Subcutaneous abdominal adipose tissue (tissue), 5 donors: Measurements from ENCODE around the gene ACRV1.

Experiments used
- H3K27ac ChIP-seq: one replicate; pipeline ENCODE4 v1.7.0; 2013; ENCODE audit warnings: low read depth, mild to moderate bottlenecking, inconsistent platforms, low read length, moderate library complexity
- H3K27me3 ChIP-seq, 5 donors: one replicate each; pipeline ENCODE4 v1.7.0; 2013; ENCODE audit warnings: low read length in 5 of 5, inconsistent platforms in 1 of 5; ENCODE audit not compliant: control insufficient read depth in 5 of 5, insufficient read depth in 4 of 5
- H3K36me3 ChIP-seq, 5 donors: one replicate each; pipeline ENCODE4 v1.7.0; 2013; ENCODE audit warnings: low read length in 5 of 5; ENCODE audit not compliant: control insufficient read depth in 5 of 5, insufficient read depth in 5 of 5
- H3K4me1 ChIP-seq, 5 donors: one replicate each; pipeline ENCODE4 v1.7.0; 2013; ENCODE audit warnings: low read length in 5 of 5, mild to moderate bottlenecking in 3 of 5, moderate library complexity in 1 of 5; ENCODE audit not compliant: control insufficient read depth in 5 of 5, insufficient read depth in 5 of 5
- H3K4me3 ChIP-seq, 5 donors: one replicate each; pipeline ENCODE4 v1.7.0; 2013; ENCODE audit warnings: low read length in 5 of 5, low read depth in 1 of 5
- H3K9ac ChIP-seq, 5 donors: one replicate each; pipeline ENCODE4 v1.7.0; 2013; ENCODE audit warnings: low read length in 5 of 5, mild to moderate bottlenecking in 4 of 5, moderate library complexity in 3 of 5
- H3K9me3 ChIP-seq, 5 donors: one replicate each; pipeline ENCODE4 v1.7.0; 2013; ENCODE audit warnings: low read length in 5 of 5; ENCODE audit not compliant: control insufficient read depth in 5 of 5
- donor health status: healthy.
- donor health status: healthy.
- donor health status: healthy.
- donor health status: healthy.
- donor health status: healthy.

The ACRV1 gene

DNA sequence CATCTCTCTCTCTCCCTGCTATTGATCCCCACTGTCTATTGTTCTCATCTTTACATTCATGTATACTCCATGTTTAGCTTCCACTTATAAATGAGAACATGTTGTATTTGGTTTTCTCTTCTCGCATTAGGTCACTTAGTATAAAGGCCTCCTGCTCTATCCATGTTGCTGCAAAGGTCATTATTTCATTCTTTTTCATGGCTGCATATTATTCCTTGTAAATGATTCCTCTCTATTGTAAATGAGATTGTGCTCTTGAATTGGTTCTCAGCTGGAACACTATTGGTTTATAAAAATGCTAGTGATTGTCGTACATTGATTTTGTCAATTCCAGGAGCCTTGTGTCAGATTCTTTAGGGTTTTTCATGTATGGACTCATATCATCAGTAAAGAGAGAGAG, 13.5 kb downstream of the ACRV1 start:
- H3K9ac ChIP-seq, result no peak overlapping the region
- H3K9me3 ChIP-seq, result peaks cover 0 to 3% (median 0%) of the 10 kb centered on the region in 5 donors
- no peak overlapping the region for H3K4me3 ChIP-seq
- H3K27ac ChIP-seq, result no peak overlapping the region
- H3K36me3 ChIP-seq, result peaks cover 0 to 5% (median 0%) of the 10 kb centered on the region in 5 donors
- no peaks in the 10 kb centered on the region for H3K4me1 ChIP-seq
- no peaks in the 10 kb centered on the region for H3K27me3 ChIP-seq

GRCh38 chr11:125663910-125664309, 16.7 kb downstream of the ACRV1 start:
- no peak overlapping the region for H3K4me3 ChIP-seq
- H3K36me3 ChIP-seq, result no peaks in the 10 kb centered on the region
- H3K4me1 ChIP-seq, result no peaks in the 10 kb centered on the region
- H3K9me3 ChIP-seq, result peaks cover 0 to 3% (median 0%) of the 10 kb centered on the region in 5 donors
- H3K9ac ChIP-seq, result no peak overlapping the region
- H3K27me3 ChIP-seq, result no peaks in the 10 kb centered on the region
- H3K27ac ChIP-seq, result no peak overlapping the region

GRCh38 chr11:125662689-125663088, 18.0 kb downstream of the ACRV1 start:
- Histone ChIP-seq H3K36me3 (no peaks in the 10 kb centered on the region), H3K9me3 (peaks cover 0 to 3% (median 0%) of the 10 kb centered on the region in 5 donors), H3K4me3 (no peak overlapping the region), H3K4me1 (no peaks in the 10 kb centered on the region), H3K27ac (no peak overlapping the region), H3K9ac (no peak overlapping the region), H3K27me3 (no peaks in the 10 kb centered on the region)

DNA sequence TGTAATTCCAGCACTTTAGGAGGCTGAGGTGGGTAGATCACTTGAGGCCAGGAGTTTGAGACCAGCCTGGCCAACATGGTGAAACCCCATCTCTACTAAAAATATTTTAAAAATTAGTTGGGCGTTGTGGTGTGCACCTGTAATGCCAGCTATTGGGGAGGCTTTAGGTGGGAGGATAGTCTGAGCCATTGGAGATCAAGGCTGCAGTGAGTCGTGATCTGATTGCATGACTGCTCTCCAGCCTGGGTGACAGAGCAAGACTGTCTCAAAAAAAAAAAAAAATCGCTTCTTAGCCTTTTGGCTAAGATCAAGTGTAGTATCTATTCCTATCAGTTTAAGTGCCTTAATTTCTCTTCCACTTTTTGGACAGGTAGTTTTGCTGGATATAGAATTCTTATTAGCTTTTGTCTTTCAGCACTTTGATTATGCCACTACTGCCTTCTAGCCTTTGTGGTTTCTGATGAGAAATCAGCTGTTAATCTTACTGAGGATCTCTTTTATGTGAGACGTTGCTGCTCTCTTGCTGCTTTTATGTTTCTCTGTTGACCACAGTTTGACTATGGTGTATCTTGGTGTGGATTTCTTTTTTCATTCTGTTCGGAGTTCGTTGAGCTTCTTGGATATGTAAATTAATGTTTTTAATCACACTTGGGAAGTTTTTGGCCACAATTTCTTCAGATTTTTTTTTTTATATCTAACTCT, 31.0 kb downstream of the ACRV1 start:
- Histone ChIP-seq H3K9ac (no peak overlapping the region), H3K9me3 (no peaks in the 10 kb centered on the region), H3K36me3 (no peaks in the 10 kb centered on the region), H3K27ac (no peak overlapping the region), H3K4me1 (no peaks in the 10 kb centered on the region), H3K27me3 (no peaks in the 10 kb centered on the region), H3K4me3 (no peak overlapping the region)

DNA sequence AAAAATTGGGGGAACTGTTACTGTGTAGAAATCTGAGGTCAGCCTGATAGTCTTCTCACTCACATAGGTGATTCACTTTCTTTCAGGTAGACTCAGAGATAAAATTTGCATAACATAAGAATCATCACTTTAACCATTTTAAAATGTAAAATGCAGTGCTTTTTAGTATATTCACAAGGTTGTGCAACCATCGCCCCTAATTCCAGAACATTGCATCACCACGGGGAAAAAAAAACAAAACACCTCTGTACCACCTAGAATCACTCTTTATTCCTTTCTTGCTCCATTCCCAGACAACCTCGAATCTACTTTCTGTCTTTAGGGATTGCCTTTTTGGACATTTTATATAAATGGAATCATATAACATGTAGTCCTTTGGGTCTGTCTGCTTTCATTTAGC, 34.8 kb downstream of the ACRV1 start:
- no peak overlapping the region for H3K27ac ChIP-seq
- H3K9ac ChIP-seq, result no peak overlapping the region

DNA sequence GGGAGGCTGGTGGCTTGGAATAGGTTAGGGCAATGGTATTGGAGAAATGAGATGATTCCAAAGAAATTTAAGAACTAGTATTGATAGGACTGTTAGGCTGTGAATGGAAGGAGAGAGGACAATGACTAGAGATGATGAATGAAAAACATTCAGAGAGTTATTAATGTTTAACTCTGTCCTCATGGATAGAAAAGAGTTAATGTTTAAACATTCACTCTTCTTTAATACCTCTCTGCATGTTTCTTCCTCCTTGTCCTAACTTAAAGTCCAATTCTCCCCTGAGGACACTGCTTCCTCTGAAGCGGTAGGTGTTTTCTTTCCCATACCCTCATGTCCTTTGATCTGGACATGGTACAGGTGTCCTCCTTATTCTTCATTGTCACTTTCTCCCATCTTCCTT, 42.3 kb downstream of the ACRV1 start:
- Histone ChIP-seq H3K4me3 (no peak overlapping the region), H3K9me3 (no peaks in the 10 kb centered on the region), H3K27me3 (no peaks in the 10 kb centered on the region), H3K4me1 (no peaks in the 10 kb centered on the region), H3K27ac (no peak overlapping the region), H3K9ac (no peak overlapping the region), H3K36me3 (no peaks in the 10 kb centered on the region)

More for the DNA sequence above, 34.8 kb downstream of the ACRV1 start:
- Histone ChIP-seq H3K27me3 (no peaks in the 10 kb centered on the region), H3K9me3 (no peaks in the 10 kb centered on the region), H3K36me3 (no peaks in the 10 kb centered on the region), H3K4me3 (no peak overlapping the region), H3K4me1 (no peaks in the 10 kb centered on the region)

GRCh38 chr11:125637840-125638239, 42.8 kb downstream of the ACRV1 start:
- Histone ChIP-seq H3K4me1 (no peaks in the 10 kb centered on the region), H3K9ac (no peak overlapping the region), H3K27ac (no peak overlapping the region), H3K27me3 (no peaks in the 10 kb centered on the region), H3K4me3 (no peak overlapping the region), H3K9me3 (no peaks in the 10 kb centered on the region), H3K36me3 (no peaks in the 10 kb centered on the region)

DNA sequence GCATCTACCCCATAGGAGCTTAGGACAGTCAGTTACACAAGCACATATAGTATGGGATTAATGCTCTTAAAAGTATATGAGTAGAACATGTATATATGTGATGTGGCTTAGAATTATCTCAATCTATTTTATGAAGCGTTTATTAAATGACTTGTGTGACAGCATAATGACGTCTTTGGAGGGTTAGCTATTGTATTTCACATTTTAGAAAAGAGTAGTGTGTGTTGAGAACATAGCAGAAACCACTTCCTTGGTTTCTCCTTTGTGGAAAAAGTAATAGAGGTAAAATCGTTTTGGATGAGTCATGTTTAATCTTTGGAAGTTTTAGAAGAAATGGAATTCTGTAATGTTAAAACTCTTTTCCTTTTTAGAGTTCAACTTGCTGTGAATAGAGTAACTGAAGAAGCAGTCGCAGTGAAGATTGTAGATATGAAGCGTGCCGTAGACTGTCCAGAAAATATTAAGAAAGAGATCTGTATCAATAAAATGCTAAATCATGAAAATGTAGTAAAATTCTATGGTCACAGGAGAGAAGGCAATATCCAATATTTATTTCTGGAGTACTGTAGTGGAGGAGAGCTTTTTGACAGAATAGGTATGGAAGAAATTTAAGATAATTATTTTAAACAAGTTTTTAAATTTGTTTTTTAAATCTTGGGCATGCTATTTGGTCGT, 53.3 kb downstream of the ACRV1 start:
- no peak overlapping the region for H3K4me3 ChIP-seq
- H3K27me3 ChIP-seq, result no peaks in the 10 kb centered on the region
- H3K9me3 ChIP-seq, result no peaks in the 10 kb centered on the region
- H3K9ac ChIP-seq, result no peak overlapping the region
- H3K36me3 ChIP-seq, result no peaks in the 10 kb centered on the region
- H3K4me1 ChIP-seq, result peaks cover 1 to 24% (median 17%) of the 10 kb centered on the region in 5 donors
- no peak overlapping the region for H3K27ac ChIP-seq

DNA sequence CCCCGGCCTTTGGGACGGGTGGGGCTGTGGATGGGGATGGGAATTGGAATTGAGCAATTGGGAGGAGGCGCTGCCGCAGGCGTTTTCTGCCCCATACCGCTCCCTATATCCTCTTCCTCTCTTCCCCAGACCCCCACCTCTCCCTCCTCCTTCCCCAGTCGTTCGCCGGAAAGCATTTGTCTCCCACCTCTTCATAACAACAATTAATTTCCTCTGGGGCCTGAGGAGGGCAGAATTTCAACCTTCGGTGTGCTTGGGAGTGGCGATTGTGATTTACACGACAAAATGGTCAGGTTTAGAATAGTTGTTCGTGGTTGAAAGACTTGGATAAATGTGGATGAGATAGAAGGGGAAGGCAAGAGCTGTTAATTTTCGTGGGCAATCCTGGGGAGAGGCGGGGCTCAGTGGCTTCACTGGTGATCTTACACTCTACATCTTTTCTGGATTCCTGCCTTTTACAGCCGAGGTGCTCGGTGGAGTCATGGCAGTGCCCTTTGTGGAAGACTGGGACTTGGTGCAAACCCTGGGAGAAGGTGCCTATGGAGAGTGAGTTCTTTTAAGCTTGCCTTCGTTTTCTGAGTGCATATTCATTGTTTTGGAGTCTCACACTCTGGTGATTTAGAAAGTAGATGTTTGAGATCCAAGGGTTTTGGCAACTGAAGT, 54.2 kb downstream of the ACRV1 start:
- Histone ChIP-seq H3K36me3 (peaks cover under 1 to 7% (median 2%) of the 10 kb centered on the region in 5 donors), H3K9ac (peak overlapping the region; percentile 22 to 89 (median 84)), H3K4me1 (peaks cover 1 to 29% (median 23%) of the 10 kb centered on the region in 5 donors), H3K9me3 (no peaks in the 10 kb centered on the region), H3K4me3 (peak overlapping the region; percentile 82 to 96 (median 90)), H3K27ac (peak overlapping the region; percentile 90), H3K27me3 (no peaks in the 10 kb centered on the region)
